Measurements from ENCODE around the gene CTNND2.

DNA sequence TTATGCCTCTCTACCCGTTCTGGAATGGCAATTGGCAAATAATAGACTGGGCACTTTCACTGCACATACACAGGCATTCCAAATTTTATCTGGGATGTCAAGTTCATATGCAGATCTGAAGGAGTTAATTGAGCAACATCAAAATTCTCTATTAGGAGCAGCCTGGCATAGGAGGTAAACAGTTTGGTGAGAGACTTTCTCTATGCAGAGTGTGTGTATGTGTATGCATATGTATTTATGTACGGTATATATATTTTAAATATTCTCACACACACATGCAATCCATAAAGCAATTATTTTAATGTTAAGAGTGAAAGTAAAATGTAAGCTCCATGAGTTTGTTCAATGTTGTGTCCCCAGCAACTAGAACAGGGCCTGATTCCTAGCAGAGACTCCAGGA, 517.8 kb downstream of the CTNND2 start:
- no peak for TF ChIP-seq EZH2 (IDR thresholded peaks at IDR 0.05; ENCODE audit: borderline replicate concordance, low read length)
- TF ChIP-seq, protein P1, sequence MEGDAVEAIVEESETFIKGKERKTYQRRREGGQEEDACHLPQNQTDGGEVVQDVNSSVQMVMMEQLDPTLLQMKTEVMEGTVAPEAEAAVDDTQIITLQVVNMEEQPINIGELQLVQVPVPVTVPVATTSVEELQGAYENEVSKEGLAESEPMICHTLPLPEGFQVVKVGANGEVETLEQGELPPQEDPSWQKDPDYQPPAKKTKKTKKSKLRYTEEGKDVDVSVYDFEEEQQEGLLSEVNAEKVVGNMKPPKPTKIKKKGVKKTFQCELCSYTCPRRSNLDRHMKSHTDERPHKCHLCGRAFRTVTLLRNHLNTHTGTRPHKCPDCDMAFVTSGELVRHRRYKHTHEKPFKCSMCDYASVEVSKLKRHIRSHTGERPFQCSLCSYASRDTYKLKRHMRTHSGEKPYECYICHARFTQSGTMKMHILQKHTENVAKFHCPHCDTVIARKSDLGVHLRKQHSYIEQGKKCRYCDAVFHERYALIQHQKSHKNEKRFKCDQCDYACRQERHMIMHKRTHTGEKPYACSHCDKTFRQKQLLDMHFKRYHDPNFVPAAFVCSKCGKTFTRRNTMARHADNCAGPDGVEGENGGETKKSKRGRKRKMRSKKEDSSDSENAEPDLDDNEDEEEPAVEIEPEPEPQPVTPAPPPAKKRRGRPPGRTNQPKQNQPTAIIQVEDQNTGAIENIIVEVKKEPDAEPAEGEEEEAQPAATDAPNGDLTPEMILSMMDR (conservative IDR thresholded peaks at IDR 0.05 in 1 of 2, IDR thresholded peaks at IDR 0.05 in 1 of 2; ENCODE audit: extremely low read depth in 1 of 2, insufficient read depth in 1 of 2, low read depth in 1 of 2, low read length in 2 of 2) = no peak
